ENCODE results near the gene CEP250.

The CEP250 gene

GRCh38 chr20:35568645-35569044, 113.2 kb downstream of the CEP250 start:
- Histone ChIP-seq H3K4me1 (ENCODE audit: control insufficient read depth, insufficient read depth, low read length) (no peaks in the 10 kb centered on the region), H3K27ac (ENCODE audit: insufficient read depth, low read depth, low read length, poor library complexity, severe bottlenecking) (no peak overlapping the region), H3K4me3 (ENCODE audit: insufficient read depth, low read depth, low read length) (no peak overlapping the region), H3K9me3 (ENCODE audit: control insufficient read depth, low read length) (no peaks in the 10 kb centered on the region), H3K27me3 (ENCODE audit: control insufficient read depth, insufficient read depth, low read length, poor library complexity, severe bottlenecking) (no peaks in the 10 kb centered on the region), H3K36me3 (ENCODE audit: control insufficient read depth, insufficient read depth, low read length) (no peaks in the 10 kb centered on the region)
- 24 to 38% methylated on average over 2 of the region's 2 CpGs for WGBS, 2 experiments
